A549 (cell line): ENCODE measurements around the gene GULP1.

ENCODE experiments used
- TF ChIP-seq, protein P1 (sequence below): IDR thresholded peaks from 2 replicates; pipeline ENCODE4 v1.6.1; 2012
- TF ChIP-seq, protein P2 (sequence below): fragments of >200 bp; sonication (Bioruptor Twin); formaldehyde crosslinking; IDR thresholded peaks from 3 replicates; pipeline ENCODE4 v1.5.1; 2016

DNA sequence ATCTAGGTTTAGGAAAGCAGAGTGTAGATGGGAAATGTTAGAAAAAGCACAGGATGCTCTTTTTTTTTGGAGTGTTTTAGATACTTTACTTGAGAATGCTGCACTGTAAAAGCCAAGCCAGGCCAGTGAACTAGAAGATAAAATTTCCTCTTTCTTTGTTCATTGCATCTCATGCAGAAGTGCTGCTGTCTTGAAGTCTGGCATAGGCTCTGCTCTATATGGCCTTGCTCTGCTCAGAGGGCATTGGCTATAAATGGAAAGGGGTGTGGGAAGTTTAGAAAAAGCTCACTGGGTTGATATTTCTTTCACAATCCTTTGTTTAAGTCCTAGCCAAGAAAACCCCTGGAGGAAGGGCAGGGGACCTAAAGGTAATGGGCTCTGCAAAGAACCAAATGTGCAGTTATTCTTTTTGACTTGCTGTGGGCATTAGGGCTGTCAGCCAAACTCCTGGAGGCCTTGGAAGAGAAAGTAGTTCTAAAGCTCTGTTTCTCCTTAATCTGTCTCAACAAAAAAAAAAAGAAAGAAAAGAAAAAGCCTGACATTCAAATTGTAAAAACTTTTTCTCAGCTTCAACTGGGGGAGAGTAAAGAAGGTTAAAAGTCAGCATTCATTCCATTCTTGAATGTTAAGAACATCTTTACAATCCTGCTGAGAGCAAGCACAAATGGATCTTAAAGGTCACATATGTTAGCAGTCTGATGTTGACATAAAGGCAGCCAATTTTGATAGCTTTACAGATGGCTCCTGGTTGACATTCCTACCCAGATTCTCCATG is 338.3 kb downstream of the GULP1 start:
- TF ChIP-seq, protein P1, sequence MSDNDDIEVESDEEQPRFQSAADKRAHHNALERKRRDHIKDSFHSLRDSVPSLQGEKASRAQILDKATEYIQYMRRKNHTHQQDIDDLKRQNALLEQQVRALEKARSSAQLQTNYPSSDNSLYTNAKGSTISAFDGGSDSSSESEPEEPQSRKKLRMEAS: no peak
- TF ChIP-seq, protein P2, sequence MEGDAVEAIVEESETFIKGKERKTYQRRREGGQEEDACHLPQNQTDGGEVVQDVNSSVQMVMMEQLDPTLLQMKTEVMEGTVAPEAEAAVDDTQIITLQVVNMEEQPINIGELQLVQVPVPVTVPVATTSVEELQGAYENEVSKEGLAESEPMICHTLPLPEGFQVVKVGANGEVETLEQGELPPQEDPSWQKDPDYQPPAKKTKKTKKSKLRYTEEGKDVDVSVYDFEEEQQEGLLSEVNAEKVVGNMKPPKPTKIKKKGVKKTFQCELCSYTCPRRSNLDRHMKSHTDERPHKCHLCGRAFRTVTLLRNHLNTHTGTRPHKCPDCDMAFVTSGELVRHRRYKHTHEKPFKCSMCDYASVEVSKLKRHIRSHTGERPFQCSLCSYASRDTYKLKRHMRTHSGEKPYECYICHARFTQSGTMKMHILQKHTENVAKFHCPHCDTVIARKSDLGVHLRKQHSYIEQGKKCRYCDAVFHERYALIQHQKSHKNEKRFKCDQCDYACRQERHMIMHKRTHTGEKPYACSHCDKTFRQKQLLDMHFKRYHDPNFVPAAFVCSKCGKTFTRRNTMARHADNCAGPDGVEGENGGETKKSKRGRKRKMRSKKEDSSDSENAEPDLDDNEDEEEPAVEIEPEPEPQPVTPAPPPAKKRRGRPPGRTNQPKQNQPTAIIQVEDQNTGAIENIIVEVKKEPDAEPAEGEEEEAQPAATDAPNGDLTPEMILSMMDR: no peak
